Keratinocyte (primary cell): ENCODE measurements around the gene PSMA1. TPM values are rescaled to one million over a fixed set of nuclear protein-coding genes. Genes with fewer than 3 reads are reported as not detected.

ENCODE experiments used
- DNase-seq: peaks from one replicate; pipeline ENCODE4 v3.0.0-alpha.2; 2011; ENCODE audit warnings: low read depth, missing footprints, low spot score
- FAIRE-seq: peaks from 2 replicates; lab custom pipeline; 2011; peaks lifted over from hg19 to GRCh38; lab: Jason Lieb, UNC
- H2AFZ ChIP-seq: 2 replicates; pipeline ENCODE4 v1.6.0; 2012; ENCODE audit warnings: low read length, control low read depth, inconsistent platforms; ENCODE audit not compliant: control insufficient read depth
- H3K27ac ChIP-seq: 2 replicates; pipeline ENCODE4 v1.5.1; 2011; ENCODE audit warnings: low read length; ENCODE audit not compliant: control insufficient read depth, insufficient read depth
- H3K27me3 ChIP-seq: 3 replicates; pipeline ENCODE4 v1.6.0; 2011; ENCODE audit warnings: low read length; ENCODE audit not compliant: control insufficient read depth, insufficient read depth; ENCODE audit errors: extremely low read depth
- H3K36me3 ChIP-seq, 2 experiments: 2 replicates in 1 of 2; 3 replicates in 1 of 2; pipeline ENCODE4 v1.5.1; 2011; ENCODE audit warnings: low read length in 2 of 2, mild to moderate bottlenecking in 1 of 2; ENCODE audit not compliant: control insufficient read depth in 2 of 2, insufficient read depth in 2 of 2; ENCODE audit errors: extremely low read depth in 1 of 2
- H3K4me1 ChIP-seq: 3 replicates; pipeline ENCODE4 v1.5.1; 2011; ENCODE audit warnings: low read length; ENCODE audit not compliant: control insufficient read depth, insufficient read depth; ENCODE audit errors: extremely low read depth
- H3K4me2 ChIP-seq: 3 replicates; pipeline ENCODE4 v1.6.0; 2011; ENCODE audit warnings: low read depth, low read length; ENCODE audit not compliant: control insufficient read depth, insufficient read depth; ENCODE audit errors: extremely low read depth
- H3K4me3 ChIP-seq, 3 experiments: fragments of 200-600 bp in 1 of 3; sonication (generic) in 1 of 3; 2 replicates in 2 of 3; 3 replicates in 1 of 3; pipeline ENCODE4 v1.5.1; 2011 to 2016; ENCODE audit warnings: low read length in 3 of 3, mild to moderate bottlenecking in 3 of 3, control low read depth in 2 of 3, inconsistent platforms in 1 of 3, low read depth in 1 of 3, mixed read lengths in 1 of 3, mixed run types in 1 of 3, moderate library complexity in 1 of 3; ENCODE audit not compliant: control insufficient read depth in 2 of 3, insufficient read depth in 2 of 3; ENCODE audit errors: extremely low read depth in 1 of 3
- H3K79me2 ChIP-seq: 2 replicates; pipeline ENCODE4 v1.6.0; 2012; ENCODE audit warnings: low read length; ENCODE audit not compliant: control insufficient read depth, insufficient read depth
- H3K9ac ChIP-seq: 3 replicates; pipeline ENCODE4 v1.6.0; 2011; ENCODE audit warnings: low read length; ENCODE audit not compliant: control insufficient read depth, insufficient read depth; ENCODE audit errors: extremely low read depth
- H3K9me1 ChIP-seq: 3 replicates; pipeline ENCODE4 v1.6.0; 2011; ENCODE audit warnings: low read length; ENCODE audit not compliant: control insufficient read depth, insufficient read depth; ENCODE audit errors: extremely low read depth
- H3K9me3 ChIP-seq: 2 replicates; pipeline ENCODE4 v1.5.1; 2012; ENCODE audit warnings: low read depth, low read length; ENCODE audit not compliant: control insufficient read depth
- H4K20me1 ChIP-seq: 3 replicates; pipeline ENCODE4 v1.6.0; 2011; ENCODE audit warnings: low read length; ENCODE audit not compliant: control insufficient read depth, insufficient read depth; ENCODE audit errors: extremely low read depth
- EZH2 ChIP-seq: IDR thresholded peaks from one replicate; pipeline ENCODE4 v1.6.1; 2012; ENCODE audit warnings: inconsistent platforms, mild to moderate bottlenecking, low read length, moderate library complexity
- dilution Hi-C: fragments of 300-500 bp; cut with MboI; formaldehyde crosslinking; loops from one replicate; pipeline ENCODE4 v1.7.0; 2020; ENCODE audit warnings: low sequenced_read_pairs; ENCODE audit not compliant: extremely low pct_ligation_motif_present
- polyA plus RNA-seq, 5 experiments: library from polyadenylated mRNA; depleted of rRNA in 3 of 5; stranded (reverse) in 3 of 5; stranded (forward) in 1 of 5; unstranded in 1 of 5; fragments of >200 nt; gene quantifications; 1 replicate in 1 of 5; 2 replicates in 3 of 5; 3 replicates in 1 of 5; pipeline versions ENCODE4 v1.2.1 to v1.2.3, GENCODE V29; 2011 to 2012; ENCODE audit warnings: missing spikeins in 2 of 5, low read depth in 1 of 5, low replicate concordance in 1 of 5
- TF ChIP-seq, protein P1 (sequence below), 3 experiments: IDR thresholded peaks in 1 of 3; conservative IDR thresholded peaks in 1 of 3; optimal IDR thresholded peaks in 1 of 3; 2 replicates in 2 of 3; 3 replicates in 1 of 3; pipeline versions ENCODE3 to v1.5.1; 2011; ENCODE audit warnings: low read length in 3 of 3, mild to moderate bottlenecking in 3 of 3, moderate library complexity in 2 of 3, control low read depth in 1 of 3, inconsistent platforms in 1 of 3; ENCODE audit not compliant: insufficient read depth in 2 of 3; ENCODE audit errors: extremely low read depth in 1 of 3

The PSMA1 gene
- polyA plus RNA-seq, 1 donor (not counting 4 experiments of a cell fraction or from before 2014, with no cell fraction given): 293 TPM

DNA sequence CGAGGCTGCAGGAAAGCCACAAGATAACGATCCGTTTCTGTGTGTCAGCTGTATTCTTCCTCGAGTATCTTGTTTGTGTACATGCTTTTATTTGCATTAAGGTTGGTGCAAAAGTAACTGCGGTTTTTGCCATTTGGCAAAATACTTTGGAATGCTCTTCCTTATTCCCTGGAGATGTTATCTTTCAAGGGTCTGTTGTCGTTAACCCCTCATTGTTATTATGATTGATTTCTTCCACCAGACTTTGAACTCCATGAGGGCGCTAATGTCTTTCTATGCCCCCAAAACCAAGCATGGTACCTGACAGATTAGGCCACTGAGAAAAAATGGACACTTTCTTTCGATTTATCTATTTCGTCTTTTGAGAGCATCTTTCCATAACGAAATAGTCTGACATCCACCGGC is 563 bp upstream of the PSMA1 start:
- dilution Hi-C loops: no loop called here
- no peak for FAIRE-seq

DNA sequence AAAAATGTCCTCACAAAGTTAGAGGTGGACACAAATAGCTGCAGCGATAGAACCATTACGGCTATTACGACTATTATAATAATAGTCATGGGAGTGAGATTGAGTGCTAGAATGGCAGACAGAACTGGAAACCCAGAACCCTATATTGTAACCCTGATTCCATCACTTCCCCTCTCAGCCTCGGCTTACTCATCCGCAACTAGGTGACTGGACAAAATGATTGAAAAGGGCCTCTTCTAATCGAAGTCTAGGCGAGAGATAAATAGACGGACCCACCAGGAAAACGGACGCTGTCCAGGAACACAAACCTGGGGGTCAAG is 629 bp downstream of the PSMA1 start:
- TF ChIP-seq, protein P1, sequence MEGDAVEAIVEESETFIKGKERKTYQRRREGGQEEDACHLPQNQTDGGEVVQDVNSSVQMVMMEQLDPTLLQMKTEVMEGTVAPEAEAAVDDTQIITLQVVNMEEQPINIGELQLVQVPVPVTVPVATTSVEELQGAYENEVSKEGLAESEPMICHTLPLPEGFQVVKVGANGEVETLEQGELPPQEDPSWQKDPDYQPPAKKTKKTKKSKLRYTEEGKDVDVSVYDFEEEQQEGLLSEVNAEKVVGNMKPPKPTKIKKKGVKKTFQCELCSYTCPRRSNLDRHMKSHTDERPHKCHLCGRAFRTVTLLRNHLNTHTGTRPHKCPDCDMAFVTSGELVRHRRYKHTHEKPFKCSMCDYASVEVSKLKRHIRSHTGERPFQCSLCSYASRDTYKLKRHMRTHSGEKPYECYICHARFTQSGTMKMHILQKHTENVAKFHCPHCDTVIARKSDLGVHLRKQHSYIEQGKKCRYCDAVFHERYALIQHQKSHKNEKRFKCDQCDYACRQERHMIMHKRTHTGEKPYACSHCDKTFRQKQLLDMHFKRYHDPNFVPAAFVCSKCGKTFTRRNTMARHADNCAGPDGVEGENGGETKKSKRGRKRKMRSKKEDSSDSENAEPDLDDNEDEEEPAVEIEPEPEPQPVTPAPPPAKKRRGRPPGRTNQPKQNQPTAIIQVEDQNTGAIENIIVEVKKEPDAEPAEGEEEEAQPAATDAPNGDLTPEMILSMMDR (optimal IDR thresholded peaks at IDR 0.05 in 1 of 3, IDR thresholded peaks at IDR 0.05 in 1 of 3, conservative IDR thresholded peaks at IDR 0.05 in 1 of 3; ENCODE audit: extremely low read depth in 1 of 3, insufficient read depth in 2 of 3, low read length in 3 of 3): no peak
- no peak for TF ChIP-seq EZH2
- Histone ChIP-seq H3K36me3 (peaks cover 0 to 5% of the 10 kb centered on the region in 2 experiments), H3K9ac (peak overlapping the region; percentile 98), H3K9me1 (no peaks in the 10 kb centered on the region), H3K27me3 (no peaks in the 10 kb centered on the region), H4K20me1 (no peaks in the 10 kb centered on the region), H2AFZ (peak overlapping the region; percentile 71), H3K27ac (peak overlapping the region; percentile 97), H3K9me3 (no peaks in the 10 kb centered on the region), H3K4me3 (peak overlapping the region; percentile 68 to 89 (median 77)), H3K4me2 (peak overlapping the region; percentile 93), H3K79me2 (peaks cover 35% of the 10 kb centered on the region), H3K4me1 (peaks cover 7% of the 10 kb centered on the region)
- DNase-seq: no peak
- FAIRE-seq: peak; percentile 46
- dilution Hi-C loops: no loop called here

More for the DNA sequence above, 563 bp upstream of the PSMA1 start:
- Histone ChIP-seq H3K36me3 (no peaks in the 10 kb centered on the region), H3K9me3 (no peaks in the 10 kb centered on the region), H3K27ac (peak overlapping the region; percentile 97), H3K4me3 (peak overlapping the region; percentile 68 to 89 (median 77)), H4K20me1 (no peaks in the 10 kb centered on the region), H3K9me1 (no peaks in the 10 kb centered on the region), H3K4me2 (peak overlapping the region; percentile 75), H3K79me2 (peaks cover 29% of the 10 kb centered on the region), H2AFZ (peak overlapping the region; percentile 84), H3K27me3 (no peaks in the 10 kb centered on the region), H3K9ac (peak overlapping the region; percentile 98), H3K4me1 (peaks cover 7% of the 10 kb centered on the region)
- DNase-seq: no peak
- no peak for TF ChIP-seq EZH2
- TF ChIP-seq, protein P1 (optimal IDR thresholded peaks at IDR 0.05 in 1 of 3, IDR thresholded peaks at IDR 0.05 in 1 of 3, conservative IDR thresholded peaks at IDR 0.05 in 1 of 3; ENCODE audit: extremely low read depth in 1 of 3, insufficient read depth in 2 of 3, low read length in 3 of 3): no peak
